HepG2 (cell line): ENCODE data around the gene CHCHD5. TPM values are rescaled to one million over a fixed set of nuclear protein-coding genes. Genes with fewer than 3 reads are reported as not detected.

Source experiments
- BORCS8-MEF2B ChIP-seq: sonication (generic); formaldehyde crosslinking; IDR thresholded peaks from 2 replicates; pipeline ENCODE4 v1.8.0; 2022; ENCODE audit warnings: mild to moderate bottlenecking, missing genetic modification reagents
- FOSL2 ChIP-seq: sonication (generic); formaldehyde crosslinking; IDR thresholded peaks from 2 replicates; pipeline ENCODE4 v1.4.0; 2020; ENCODE audit warnings: missing genetic modification reagents
- KLF15 ChIP-seq: sonication (generic); formaldehyde crosslinking; IDR thresholded peaks from 2 replicates; pipeline ENCODE4 v1.8.1; 2023; ENCODE audit warnings: borderline replicate concordance, mild to moderate bottlenecking, inconsistent platforms, missing genetic modification reagents, mixed read lengths
- LCORL ChIP-seq, 2 experiments: fragments of 450-650 bp in 1 of 2; sonication (generic) in 1 of 2; formaldehyde crosslinking in 1 of 2; IDR thresholded peaks; 2 replicates each; pipeline versions ENCODE4 v1.5.0 to v1.6.1; 2017 to 2020; ENCODE audit warnings: antibody characterized with exemption in 1 of 2, missing genetic modification reagents in 1 of 2
- MAF1 ChIP-seq: sonication (generic); formaldehyde crosslinking; IDR thresholded peaks from 2 replicates; pipeline ENCODE4 v1.5.0; 2020; ENCODE audit warnings: missing genetic modification reagents, borderline replicate concordance
- MED1 ChIP-seq: sonication (generic); formaldehyde crosslinking; IDR thresholded peaks from 2 replicates; pipeline ENCODE4 v1.4.0; 2020; ENCODE audit warnings: missing genetic modification reagents
- MXI1 ChIP-seq: IDR thresholded peaks from 3 replicates; pipeline ENCODE4 v1.6.1; 2012; ENCODE audit warnings: low read depth, low read length, inconsistent platforms, borderline replicate concordance
- NFYB ChIP-seq: sonication (generic); formaldehyde crosslinking; IDR thresholded peaks from 2 replicates; pipeline ENCODE4 v1.4.0; 2020; ENCODE audit warnings: missing genetic modification reagents
- PPARG ChIP-seq: conservative IDR thresholded peaks from 2 replicates; pipeline ENCODE4 v1.6.1; 2016; ENCODE audit warnings: missing biosample characterization, missing genetic modification reagents
- SMAD1 ChIP-seq: sonication (generic); formaldehyde crosslinking; IDR thresholded peaks from 2 replicates; pipeline ENCODE4 v1.4.0; 2020; ENCODE audit warnings: missing genetic modification reagents, low read depth, mild to moderate bottlenecking, borderline replicate concordance
- TBL1XR1 ChIP-seq: fragments of 150-350 bp; IDR thresholded peaks from 2 replicates; pipeline ENCODE4 v1.6.1; 2014; ENCODE audit warnings: borderline replicate concordance, low read length; ENCODE audit not compliant: partially characterized antibody
- TEAD3 ChIP-seq: optimal IDR thresholded peaks from 2 replicates; pipeline ENCODE3; 2016; ENCODE audit warnings: borderline replicate concordance
- THAP9 ChIP-seq: sonication (generic); formaldehyde crosslinking; IDR thresholded peaks from 2 replicates; pipeline ENCODE4; 2020; ENCODE audit warnings: missing genetic modification reagents, mild to moderate bottlenecking, borderline replicate concordance
- ZBTB20 ChIP-seq: sonication (generic); formaldehyde crosslinking; IDR thresholded peaks from 2 replicates; pipeline ENCODE4 v1.8.1; 2023; ENCODE audit warnings: missing genetic modification reagents, low read depth, mild to moderate bottlenecking, borderline replicate concordance
- ZBTB44 ChIP-seq: sonication (generic); formaldehyde crosslinking; IDR thresholded peaks from 2 replicates; pipeline ENCODE4 v1.4.0; 2020; ENCODE audit warnings: missing genetic modification reagents
- ZFX ChIP-seq: sonication (generic); formaldehyde crosslinking; IDR thresholded peaks from 2 replicates; pipeline ENCODE4 v1.4.0; 2020; ENCODE audit warnings: mild to moderate bottlenecking, low read depth, missing genetic modification reagents, moderate library complexity
- ZMAT5 ChIP-seq: sonication (generic); formaldehyde crosslinking; IDR thresholded peaks from 2 replicates; pipeline ENCODE4 v1.5.0; 2020; ENCODE audit warnings: mild to moderate bottlenecking, low read depth, missing genetic modification reagents, borderline replicate concordance
- ZNF484 ChIP-seq: sonication (generic); formaldehyde crosslinking; IDR thresholded peaks from 2 replicates; pipeline ENCODE4 v1.5.1; 2020; ENCODE audit warnings: mild to moderate bottlenecking, low read depth, missing genetic modification reagents, borderline replicate concordance
- ZNF709 ChIP-seq: sonication (generic); formaldehyde crosslinking; IDR thresholded peaks from 2 replicates; pipeline ENCODE4 v1.5.0; 2020; ENCODE audit warnings: mild to moderate bottlenecking, missing genetic modification reagents
- ZNF75D ChIP-seq: sonication (generic); formaldehyde crosslinking; IDR thresholded peaks from 2 replicates; pipeline ENCODE4 v1.8.1; 2023; ENCODE audit warnings: missing genetic modification reagents, mild to moderate bottlenecking, borderline replicate concordance
- ZNF781 ChIP-seq: sonication (generic); formaldehyde crosslinking; IDR thresholded peaks from 2 replicates; pipeline ENCODE4 v1.5.1; 2020; ENCODE audit warnings: borderline replicate concordance, mild to moderate bottlenecking, missing genetic modification reagents; ENCODE audit errors: not compliant biosample characterization
- ZNF841 ChIP-seq: sonication (generic); formaldehyde crosslinking; IDR thresholded peaks from 2 replicates; pipeline ENCODE4 v1.8.1; 2023; ENCODE audit warnings: missing genetic modification reagents, borderline replicate concordance
- ZSCAN25 ChIP-seq: sonication (generic); formaldehyde crosslinking; IDR thresholded peaks from 2 replicates; pipeline ENCODE4 v1.8.0; 2022; ENCODE audit warnings: mild to moderate bottlenecking, missing genetic modification reagents
- polyA plus RNA-seq, 8 experiments: library from polyadenylated mRNA; depleted of rRNA in 3 of 8; stranded (reverse) in 7 of 8; unstranded in 1 of 8; fragments of >200 nt; fragmentation: Illumina TruSeq in 4 of 8; extraction: Trizol in 4 of 8; gene quantifications; 2 replicates each; pipeline versions ENCODE4 v1.2.1 to v1.2.3, GENCODE V29; 2011 to 2016; ENCODE audit warnings: low read depth in 4 of 8, missing spikeins in 1 of 8, mixed read lengths in 1 of 8; ENCODE audit not compliant: insufficient read depth in 1 of 8
- total RNA-seq, 5 experiments: library from RNA; depleted of rRNA; stranded (reverse); fragments of >200 nt; fragmentation: Illumina TruSeq; extraction: Trizol; gene quantifications; 2 replicates each; pipeline ENCODE4 v1.2.3, GENCODE V29; 2016; ENCODE audit warnings: low read depth in 1 of 5
- TF ChIP-seq, protein P1 (sequence below): sonication (generic); formaldehyde crosslinking; IDR thresholded peaks from 2 replicates; pipeline ENCODE4 v1.4.0; 2020; ENCODE audit warnings: missing genetic modification reagents

The CHCHD5 gene
- total and polyA plus RNA-seq, 2 of the 13 experiments (the other 11 are each of a cell fraction or from before 2014, with no cell fraction given), result 19.0 to 23.9 TPM

- TF ChIP-seq THAP9 (CRISPR knock-in tag), result peak; percentile 67; the same call in 1 of the 2 replicates
- TF ChIP-seq BORCS8-MEF2B (CRISPR knock-in tag), result peak; percentile 69; the same call in 1 of the 2 replicates
- no peak for TF ChIP-seq MAF1 (CRISPR knock-in tag)
- TF ChIP-seq, protein P1, sequence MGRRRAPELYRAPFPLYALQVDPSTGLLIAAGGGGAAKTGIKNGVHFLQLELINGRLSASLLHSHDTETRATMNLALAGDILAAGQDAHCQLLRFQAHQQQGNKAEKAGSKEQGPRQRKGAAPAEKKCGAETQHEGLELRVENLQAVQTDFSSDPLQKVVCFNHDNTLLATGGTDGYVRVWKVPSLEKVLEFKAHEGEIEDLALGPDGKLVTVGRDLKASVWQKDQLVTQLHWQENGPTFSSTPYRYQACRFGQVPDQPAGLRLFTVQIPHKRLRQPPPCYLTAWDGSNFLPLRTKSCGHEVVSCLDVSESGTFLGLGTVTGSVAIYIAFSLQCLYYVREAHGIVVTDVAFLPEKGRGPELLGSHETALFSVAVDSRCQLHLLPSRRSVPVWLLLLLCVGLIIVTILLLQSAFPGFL, result no peak
- TF ChIP-seq ZBTB44 (CRISPR knock-in tag), result no peak
- no peak for TF ChIP-seq ZSCAN25 (CRISPR knock-in tag)
- peak; percentile 31; the same call in 1 of the 2 replicates for TF ChIP-seq ZNF709 (CRISPR knock-in tag)
- 0 out of 2 replicates have a peak, but pooled peaks have one; percentile 49 for TF ChIP-seq SMAD1 (CRISPR knock-in tag)
- no peak for TF ChIP-seq ZNF484 (CRISPR knock-in tag)
- TF ChIP-seq FOSL2, result peak; percentile 52; the same call in 1 of the 2 replicates
- TF ChIP-seq ZNF75D (CRISPR knock-in tag), result no peak
- TF ChIP-seq NFYB (CRISPR knock-in tag), result no peak
- peak; percentile 63 for TF ChIP-seq TEAD3 (CRISPR knock-in tag)
- TF ChIP-seq MED1, result peak; percentile 59; the same call in 1 of the 2 replicates
- TF ChIP-seq ZBTB20, result 0 out of 2 replicates have a peak, but pooled peaks have one; percentile 31
- peak; percentile 76 for TF ChIP-seq ZNF781 (CRISPR knock-in tag)
- no peak for TF ChIP-seq MXI1
- no peak for TF ChIP-seq ZNF841 (CRISPR knock-in tag)
- no peak for TF ChIP-seq ZMAT5
- TF ChIP-seq TBL1XR1, result peak; percentile 26
- TF ChIP-seq LCORL (IDR thresholded peaks at IDR 0.05), result no peak
- TF ChIP-seq LCORL (CRISPR knock-in tag; IDR thresholded peaks at IDR 0.05), result peak; percentile 78
- TF ChIP-seq ZFX (CRISPR knock-in tag), result no peak
- no peak for TF ChIP-seq KLF15
- TF ChIP-seq PPARG (CRISPR knock-in tag), result peak; percentile 35; the same call in 1 of the 2 replicates
Measured at GRCh38 chr2:112626604-112627059, 42.2 kb downstream of the CHCHD5 start (continued).
